HG02840 (cell line): Measurements from ENCODE around the gene PSMD8.
"Not testable (repeated sequence)": the region's sequence is repeated elsewhere in the genome, so short reads cannot be mapped to it uniquely, and the experiment has no call there.

Source experiments
- ATAC-seq: cut with Tn5 transposase; IDR thresholded peaks from one replicate; pipeline ENCODE4 v1.9.1; 2021; ENCODE audit warnings: mild to moderate bottlenecking, moderate library complexity, moderate number of reproducible peaks; ENCODE audit not compliant: unreplicated experiment, low FRiP score

Gene PSMD8

DNA sequence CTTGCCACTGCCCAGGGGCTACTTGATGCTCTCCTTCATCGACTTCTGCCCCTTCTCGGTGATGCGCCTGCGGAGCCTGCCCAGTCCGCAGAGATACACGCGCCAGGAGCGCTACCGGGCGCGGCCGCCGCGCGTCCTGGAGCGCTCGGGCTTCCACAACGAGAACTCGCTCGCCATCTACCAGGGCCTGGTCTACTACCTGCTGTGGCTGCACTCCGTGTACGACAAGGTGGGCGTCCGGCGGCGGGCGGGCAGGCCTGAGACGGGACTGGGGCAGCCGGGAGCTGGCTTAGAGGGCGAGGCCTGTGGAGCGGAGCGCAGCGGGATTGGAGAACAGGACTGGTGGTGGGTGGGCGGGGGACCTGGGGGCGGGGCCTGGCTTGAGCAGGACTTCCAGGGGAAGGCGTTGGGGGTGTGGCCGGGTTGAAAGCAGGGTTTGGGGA is 12.7 kb upstream of the PSMD8 start:
- no peak for ATAC-seq

DNA sequence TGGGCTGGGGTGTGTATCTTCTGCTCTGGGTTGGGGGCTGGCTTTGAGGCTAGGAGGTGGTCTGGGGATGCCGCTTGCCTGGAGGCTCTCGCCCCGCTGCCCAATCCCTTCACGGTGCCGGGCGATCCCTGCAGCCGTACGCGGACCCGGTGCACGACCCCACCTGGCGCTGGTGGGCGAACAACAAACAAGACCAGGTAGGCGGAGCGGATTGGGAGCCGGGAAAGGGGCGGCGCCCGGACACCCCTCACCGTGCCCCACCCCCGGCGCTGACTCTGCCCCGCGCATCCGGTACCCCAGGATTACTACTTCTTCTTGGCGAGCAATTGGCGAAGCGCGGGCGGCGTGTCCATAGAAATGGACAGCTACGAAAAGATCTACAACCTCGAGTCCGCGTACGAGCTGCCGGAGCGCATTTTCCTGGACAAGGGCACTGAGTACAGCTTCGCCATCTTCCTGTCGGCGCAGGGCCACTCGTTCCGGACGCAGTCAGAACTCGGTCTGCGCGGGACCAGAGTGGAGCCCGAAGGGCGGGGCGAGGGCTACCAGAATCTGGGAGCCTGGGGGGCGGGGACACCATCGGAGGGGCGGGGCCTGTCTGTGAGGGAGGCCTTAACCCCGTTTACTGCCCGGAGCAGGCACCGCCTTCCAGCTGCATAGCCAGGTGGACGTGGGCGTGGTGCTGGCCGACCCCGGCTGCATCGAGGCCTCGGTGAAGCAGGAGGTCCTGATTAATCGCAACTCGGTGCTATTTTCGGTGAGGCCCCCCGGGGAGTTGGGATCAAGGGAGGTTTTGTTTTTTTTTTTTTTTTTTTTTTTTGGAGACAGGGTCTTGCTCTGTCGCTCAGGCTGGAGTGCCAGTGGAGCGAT is 12.1 kb upstream of the PSMD8 start:
- no peak for ATAC-seq

DNA sequence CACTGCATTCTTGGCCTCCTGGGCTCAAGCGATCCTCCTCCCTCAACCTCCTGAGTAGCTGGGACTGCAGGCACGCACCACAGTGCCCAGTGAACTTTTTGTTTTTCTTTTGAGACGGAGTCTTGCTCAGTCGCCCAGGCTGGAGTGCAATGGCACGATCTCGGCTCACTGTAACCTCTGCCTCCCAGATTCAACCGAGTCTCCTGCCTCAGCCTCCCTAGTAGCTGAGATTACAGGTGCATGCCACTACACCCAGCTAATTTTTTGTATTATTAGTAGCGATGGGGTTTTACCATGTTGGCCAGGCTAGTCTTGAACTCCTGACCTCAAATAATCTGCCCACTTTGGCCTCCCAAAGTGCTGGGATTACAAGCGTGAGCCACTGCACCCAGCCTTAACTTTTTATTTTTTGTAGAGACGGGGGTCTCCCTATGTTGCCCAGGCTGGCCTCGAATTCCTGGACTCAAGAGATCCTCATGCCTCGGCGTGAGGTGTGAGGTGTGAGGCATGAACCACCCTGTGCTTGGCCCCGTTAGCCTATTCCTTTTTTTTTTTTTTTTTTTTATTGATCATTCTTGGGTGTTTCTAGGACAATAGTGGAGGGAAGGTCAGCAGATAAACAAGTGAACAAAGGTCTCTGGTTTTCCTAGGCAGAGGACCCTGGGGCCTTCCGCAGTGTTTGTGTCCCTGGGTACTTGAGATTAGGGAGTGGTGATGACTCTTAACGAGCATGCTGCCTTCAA is 11.3 kb upstream of the PSMD8 start:
- ATAC-seq = not testable (repeated sequence)

DNA sequence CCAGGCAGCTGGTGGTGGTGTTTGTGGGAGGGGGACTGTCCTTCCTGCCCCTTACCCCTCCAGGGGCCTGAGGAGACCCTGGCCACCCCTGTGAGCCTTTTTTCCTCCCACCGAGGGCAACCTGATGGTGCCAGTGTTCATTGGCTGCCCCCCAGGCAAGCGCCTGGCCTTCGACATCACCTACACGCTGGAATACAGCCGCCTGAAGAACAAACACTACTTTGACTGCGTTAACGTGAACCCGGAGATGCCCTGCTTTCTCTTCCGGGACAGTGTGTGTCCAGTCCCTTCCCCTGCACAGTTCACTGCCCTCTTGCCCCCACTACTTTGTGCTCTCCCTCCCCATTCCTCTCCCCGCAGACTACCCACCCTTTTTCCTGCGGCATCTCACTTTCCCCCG is 7.3 kb upstream of the PSMD8 start:
- ATAC-seq = no peak

DNA sequence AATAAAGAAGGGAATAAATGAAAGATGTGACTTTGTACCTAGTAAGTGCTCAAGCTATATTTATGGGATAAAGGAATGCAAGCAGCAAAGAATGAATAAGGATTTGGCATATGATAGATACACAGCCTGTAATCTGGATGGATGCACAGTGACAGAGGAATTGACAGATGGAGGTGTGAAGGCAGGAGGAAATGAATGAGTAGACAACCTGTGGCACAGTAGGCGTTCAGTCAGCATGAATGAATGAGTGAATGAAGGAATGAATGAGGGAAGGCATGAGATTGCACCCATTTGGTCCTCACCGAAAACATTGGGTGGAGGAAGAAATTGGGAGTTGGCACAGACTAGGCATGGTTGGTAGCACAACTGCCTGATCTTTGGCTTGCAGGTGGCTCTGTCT is 4.8 kb upstream of the PSMD8 start:
- ATAC-seq = no peak

DNA sequence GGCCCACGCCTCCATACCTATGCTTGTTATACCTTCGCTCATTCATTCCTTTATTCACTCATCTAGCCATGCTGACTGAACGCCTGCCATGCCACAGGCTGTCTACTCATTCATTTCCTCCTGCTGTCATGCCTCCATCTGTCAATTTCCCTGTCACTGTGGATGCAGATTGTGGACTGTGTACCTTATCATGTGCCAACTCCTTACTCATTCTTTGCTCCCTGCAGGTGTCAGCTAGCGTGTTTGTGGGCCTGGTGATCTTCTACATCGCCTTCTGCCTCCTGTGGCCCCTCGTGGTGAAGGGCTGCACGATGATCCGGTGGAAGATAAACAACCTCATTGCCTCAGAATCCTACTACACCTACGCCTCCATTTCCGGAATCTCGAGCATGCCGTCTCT is 4.1 kb upstream of the PSMD8 start:
- ATAC-seq = no peak

DNA sequence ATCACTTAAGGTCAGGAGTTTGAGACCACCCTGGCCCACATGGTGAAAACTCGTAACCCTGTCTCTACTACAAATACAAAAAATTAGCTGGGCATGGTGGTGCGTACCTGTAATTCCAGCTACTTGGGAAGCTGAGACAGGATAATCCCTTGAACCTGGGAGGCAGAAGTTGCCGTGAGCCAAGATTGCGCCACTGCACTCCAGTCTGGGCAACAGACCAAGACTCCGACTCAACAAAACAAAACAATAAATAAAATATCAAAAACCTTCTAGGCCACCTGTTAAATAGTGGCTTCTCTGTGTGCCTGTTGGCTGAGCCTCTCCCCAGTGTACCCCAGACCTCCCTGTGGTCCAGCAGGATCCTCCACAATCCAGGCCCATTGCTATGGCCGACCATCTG is 3.3 kb upstream of the PSMD8 start:
- no peak for ATAC-seq

DNA sequence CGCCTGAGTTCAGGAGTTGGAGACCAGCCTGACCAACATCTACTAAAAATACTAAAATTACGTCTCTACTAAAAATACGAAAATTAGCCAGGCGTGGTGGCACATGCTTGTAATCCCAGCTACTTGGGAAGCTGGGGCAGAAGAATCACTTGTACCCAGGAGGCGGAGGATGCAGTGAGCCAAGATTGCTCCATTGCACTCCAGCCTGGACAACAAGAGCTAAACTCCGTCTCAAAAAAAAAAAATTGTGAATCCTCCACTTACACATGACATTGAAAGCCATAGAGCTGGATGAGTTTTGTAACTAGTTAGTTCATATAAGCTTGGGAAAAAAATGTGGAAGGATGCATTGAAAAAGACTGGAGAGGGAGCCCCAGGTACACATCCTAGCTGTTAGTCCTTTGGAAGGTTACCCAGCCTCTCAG is 452 bp upstream of the PSMD8 start:
- no peak for ATAC-seq

DNA sequence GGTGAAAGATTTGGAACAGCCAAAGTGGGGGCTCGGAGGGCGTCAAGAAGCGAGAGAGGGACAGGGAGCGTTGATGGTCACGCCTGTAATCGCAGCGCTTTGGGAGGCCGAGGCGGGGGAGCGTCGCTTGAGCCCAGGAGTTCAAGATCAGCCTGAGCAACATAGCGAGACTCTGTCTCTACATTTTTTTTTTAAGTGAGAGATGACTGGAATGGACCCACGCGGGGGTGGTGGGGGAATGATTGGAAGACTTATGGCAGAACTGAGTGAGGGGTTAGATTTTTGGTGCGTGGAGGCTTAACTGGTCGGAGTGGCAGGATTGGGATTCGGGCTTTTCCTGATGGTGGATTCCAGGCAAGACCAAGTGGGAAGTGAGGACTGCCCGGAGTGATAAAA is 725 bp downstream of the PSMD8 start:
- no peak for ATAC-seq

DNA sequence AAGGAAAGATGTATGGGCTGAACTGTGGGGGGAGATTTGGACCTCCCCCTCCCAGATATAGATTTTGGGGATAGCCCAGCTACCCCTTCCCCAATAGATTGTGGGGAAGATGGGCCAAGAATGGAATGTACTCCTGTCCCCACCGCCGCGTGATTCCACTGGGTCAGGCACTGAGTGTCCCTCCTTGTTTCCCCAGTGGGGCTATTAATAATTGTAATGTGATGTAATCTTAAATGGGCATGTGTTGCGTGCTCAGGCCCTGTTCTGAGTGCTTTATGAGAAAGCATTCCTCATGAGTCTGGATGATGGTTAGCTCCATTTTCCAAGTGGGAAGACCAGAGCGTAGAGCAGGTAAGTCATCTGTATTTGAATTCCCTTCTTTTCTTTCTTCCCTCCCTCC is 1.4 kb downstream of the PSMD8 start:
- ATAC-seq = no peak

DNA sequence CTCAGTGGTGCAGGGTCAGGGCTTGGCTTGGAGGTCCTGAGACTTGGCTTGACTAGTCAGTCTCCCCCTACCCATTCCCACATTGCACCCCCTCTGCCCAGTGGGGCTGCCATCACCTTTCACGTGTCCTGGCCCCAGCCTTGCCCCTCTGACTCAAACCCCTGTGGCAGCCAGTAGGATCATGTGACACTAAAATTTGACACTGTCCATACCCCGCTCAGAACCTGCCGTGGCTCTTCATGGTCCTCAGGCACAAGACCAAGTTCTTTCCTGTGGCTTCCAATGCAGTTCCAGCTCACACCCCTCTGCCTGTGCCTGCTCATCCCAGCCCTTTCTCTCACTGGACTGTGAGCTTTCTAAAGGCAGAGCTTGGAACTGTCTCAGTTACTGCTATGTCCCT is 2.2 kb downstream of the PSMD8 start:
- ATAC-seq = no peak

DNA sequence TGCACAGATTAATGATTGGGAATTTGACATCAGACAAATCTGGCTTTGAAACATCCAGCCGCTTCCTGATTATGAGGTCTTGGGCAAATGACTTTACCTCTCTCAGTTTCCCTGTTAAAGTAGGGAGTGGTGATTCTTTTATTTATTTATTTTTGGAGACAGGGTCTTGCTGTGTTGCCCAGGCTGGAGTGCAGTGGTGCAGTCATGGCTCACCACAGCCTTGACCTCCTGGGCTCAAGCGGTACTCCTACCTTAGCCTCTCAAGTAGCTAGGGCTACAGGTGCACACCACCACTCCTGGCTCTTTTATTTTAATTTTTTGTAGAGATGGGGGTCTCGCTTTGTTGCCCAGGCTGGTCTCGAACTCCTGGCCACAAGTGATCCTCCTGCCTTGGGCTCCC is 2.7 kb downstream of the PSMD8 start:
- ATAC-seq = no peak

DNA sequence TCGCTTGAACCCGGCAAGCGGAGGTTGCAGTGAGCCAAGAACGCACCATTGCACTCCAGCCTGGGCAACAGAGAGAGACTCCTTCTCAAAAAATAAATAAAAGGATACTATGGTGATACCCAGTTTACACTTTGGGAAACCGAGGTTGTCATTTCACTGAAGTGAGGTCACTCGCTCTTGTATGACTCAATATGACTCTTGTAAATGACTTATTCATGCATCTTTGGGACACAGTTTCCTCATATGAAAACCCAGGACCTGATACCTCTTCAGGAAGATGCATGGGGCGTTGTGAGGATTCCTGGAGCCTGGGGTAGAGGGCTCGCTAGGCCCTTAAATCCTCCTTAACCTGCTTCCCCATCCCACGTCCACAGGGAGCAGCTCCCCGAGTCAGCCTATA is 4.5 kb downstream of the PSMD8 start:
- ATAC-seq = no peak

DNA sequence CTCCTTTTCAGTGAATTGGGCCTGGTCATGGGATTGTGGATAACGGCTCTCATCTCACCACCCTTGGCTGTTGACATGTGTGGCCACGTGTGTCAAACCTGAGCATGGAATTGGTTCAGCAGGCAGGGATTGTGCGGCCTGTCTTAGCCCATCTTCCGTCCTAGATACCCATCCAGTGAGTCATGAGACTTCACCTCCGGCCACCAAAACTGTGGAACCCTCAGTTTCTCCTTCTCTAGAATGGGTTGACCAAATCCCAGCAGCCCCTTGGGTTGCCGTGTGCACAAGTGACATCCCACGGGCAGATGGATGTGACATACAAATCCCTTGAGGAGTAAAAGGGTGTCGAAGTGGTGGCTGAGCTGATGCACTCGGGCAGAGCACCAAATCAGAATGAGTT is 6.8 kb downstream of the PSMD8 start:
- ATAC-seq = no peak

DNA sequence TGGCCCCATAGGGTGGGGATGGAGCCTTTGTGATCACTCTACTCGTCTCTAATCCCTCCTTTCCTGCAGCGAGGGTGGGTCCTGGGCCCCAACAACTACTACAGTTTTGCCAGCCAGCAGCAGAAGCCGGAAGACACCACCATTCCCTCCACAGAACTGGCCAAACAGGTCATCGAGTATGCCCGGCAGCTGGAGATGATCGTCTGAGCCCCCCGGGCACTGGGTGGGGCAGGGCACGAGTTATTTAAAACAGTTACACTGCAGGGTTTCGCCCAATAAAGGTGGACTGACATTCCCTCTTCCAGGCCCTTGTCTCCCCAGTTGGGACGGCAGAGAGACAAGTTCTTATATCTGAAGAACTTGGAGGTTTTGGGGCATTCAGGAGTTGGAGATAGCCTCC is 8.8 kb downstream of the PSMD8 start:
- ATAC-seq = no peak

DNA sequence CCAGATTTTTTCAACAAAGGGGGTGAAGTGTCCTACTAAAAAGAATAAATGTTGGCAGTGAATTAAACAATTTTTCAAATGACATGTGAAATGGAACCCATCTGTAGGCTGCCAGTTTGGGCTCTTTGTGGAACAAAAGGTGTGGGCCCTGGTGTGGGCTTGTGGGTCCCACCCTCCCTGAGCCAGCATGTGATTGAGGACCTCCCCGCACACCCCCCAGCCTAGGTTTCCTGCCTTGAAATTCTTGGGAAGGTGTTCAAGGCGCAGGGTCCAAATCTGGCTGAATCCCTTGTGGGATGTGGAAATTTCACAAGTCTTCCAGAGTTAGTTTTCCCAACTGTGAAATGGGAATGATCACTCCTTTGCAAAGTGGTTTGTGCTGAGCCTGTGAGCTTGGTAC is 9.4 kb downstream of the PSMD8 start:
- ATAC-seq = no peak

DNA sequence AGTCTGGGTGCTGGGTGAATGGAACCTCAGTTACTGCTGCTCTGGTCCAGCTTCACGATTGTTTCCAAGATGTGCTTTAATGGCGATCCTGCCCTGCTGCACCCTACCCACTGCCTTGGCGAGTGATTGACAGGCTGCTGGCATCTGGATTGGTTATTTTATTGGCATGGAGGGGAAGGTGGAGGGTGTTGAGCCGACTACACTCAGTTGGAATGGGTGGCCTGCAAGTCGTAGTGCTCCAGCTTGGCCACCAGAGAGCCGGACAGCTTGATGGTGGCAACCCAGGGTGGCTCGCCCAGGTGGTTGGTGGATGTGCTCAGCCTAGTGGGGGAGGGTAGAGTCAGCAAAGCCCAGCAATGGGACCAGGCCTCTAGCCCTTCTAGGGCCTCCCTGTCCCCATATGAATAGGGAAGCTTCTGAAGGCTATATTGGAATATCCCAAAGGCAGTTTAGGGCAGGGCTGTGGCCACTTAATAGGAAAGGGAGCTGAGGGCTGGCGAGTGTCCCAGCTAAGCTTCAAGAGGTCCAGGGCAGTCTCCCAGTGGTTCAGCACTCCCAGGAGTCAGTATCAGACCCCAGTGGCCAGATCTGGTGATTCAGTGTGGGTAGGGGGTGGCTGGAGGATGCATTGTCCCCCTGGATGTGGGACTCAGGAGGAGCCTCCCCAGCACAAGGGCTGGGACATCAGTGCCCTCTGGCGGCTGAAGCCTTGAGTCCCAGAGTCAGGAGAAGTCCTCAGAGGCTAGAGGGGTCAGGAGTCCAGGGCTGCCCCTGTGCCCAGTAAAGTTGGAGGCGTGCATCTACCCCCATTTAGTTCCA is 10.0 kb downstream of the PSMD8 start:
- no peak for ATAC-seq

DNA sequence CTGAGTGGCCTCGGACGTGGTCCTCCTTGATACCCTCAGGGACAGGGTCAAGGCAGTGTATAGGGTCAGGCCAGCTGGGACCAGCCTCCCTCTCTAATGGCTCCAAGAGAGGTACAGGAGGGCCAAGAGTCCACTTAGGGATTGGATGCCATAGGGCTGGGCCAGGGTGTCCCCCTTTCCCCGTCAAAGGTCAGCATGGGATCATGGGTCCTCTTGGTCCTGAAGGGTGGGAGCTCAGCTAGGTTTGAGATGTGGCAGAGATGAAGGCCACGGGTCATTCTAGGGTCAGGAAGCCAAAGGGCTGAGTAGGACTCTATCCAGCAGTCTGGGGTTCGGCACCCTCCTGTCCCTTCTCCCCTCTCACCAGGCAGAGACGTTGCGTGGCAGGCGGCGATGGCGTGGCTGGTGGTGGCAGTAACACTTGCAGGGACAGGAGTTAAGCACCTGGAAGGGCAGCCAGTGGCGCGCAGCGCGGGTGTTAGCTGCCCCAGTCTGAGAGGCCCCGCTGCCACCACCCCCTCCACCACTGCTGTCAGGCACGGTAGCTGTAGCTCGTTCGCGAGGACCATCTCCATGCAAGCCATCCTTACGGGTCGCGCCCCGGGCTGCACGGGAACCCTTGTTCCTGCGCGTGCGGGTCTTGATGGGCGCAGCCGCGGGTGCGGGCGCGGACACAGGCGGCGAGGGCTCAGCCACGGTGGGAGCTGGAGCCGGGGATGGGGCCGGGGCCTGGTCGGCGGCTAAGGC is 10.9 kb downstream of the PSMD8 start:
- ATAC-seq = no peak

DNA sequence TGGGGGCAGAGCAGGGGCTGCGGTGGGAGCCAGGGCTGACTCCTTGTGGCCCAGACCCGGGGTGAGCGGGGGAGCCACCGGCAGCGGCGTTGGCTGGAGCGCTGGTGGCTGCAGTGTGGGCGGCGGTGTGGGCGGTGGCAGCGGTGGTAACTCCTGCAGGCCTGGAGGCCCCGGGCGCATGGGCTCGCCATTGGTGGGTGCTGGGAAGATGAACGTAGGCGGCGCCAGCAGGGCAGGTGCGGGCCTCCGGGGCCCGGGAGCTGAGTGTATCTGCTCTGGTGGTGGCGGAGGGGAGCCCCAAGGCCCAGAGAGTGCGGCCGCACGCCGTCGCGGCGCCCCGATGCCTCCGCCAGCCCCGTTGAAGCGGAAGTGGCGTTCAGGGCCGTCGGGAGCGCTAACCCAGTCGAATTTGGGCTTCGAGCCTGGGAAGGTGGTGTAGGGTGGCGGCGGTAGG is 11.5 kb downstream of the PSMD8 start:
- no peak for ATAC-seq

DNA sequence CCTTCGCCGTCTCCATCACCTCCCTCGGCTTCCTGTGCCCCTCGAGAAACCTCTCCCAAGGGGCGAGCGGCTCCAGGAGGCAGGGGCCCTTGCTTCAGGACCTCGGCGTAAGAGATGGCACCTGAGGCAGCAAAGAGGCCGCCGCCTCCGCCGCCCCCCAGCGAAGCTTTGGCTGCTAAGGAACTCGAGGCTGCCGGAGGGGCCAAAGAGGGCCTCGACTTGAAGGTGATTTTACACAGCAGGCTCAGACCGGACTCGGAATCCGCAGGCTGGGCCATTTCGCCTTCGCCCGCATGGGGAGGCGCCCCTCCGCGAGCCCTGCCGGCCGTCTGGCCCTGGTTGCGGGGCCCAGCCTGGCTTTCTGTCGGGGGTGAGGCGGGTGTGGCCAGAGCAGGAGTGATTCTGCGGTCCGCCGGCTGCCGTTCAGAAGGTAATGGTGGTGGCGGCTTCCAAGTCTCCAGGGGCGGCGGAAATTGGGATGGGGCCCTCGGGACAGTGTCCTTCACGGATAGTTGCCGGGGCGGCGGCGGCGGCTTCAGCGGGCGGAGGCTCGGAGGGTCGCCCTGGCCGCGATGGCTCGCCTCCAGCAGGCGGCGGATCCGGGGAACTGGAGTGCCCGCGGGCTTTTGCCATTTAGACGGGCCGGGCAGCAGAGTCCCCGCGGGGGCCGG is 12.1 kb downstream of the PSMD8 start:
- ATAC-seq = no peak
